ENCODE data around the gene BACE1. TPM values are rescaled to one million over a fixed set of nuclear protein-coding genes. Genes with fewer than 3 reads are reported as not detected.
"Not testable (repeated sequence)": the region's sequence is repeated elsewhere in the genome, so short reads cannot be mapped to it uniquely, and the experiment has no call there.

Gene BACE1
- total RNA-seq, 1 experiment from 2014 or later: 13.7 TPM

DNA sequence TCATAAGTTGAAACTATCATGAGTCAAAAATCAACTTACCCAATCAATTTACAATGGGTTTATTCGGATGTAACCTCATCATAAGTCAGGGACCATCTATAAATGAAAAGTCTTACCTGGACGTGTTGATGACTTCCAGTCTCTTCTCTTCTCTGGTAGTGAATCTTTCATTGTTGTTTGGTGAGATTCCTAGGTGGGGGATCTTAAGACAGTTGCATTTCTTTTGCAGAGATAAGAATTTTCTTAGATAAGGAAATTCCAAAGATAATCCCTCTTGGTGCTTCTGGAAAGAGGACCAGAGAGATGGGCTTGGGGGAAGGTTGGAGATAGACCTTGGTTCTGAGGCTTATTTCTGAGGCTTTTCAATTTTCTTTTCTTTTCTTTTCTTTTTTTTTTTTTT is 46.2 kb downstream of the BACE1 start:
- Histone ChIP-seq H3K27ac (ENCODE audit: low read depth, low read length, poor library complexity, severe bottlenecking) (no peak overlapping the region), H3K9me3 (ENCODE audit: low read depth, low read length, poor library complexity, severe bottlenecking) (peaks cover 8% of the 10 kb centered on the region), H3K36me3 (ENCODE audit: insufficient read depth, low read length, poor library complexity, severe bottlenecking) (peaks cover 4% of the 10 kb centered on the region), H3K27me3 (replicated peaks; ENCODE audit: insufficient read depth, low read depth, low read length, poor library complexity) (no peaks in the 10 kb centered on the region), H3K4me1 (ENCODE audit: insufficient read depth, low read length, poor library complexity, severe bottlenecking) (no peaks in the 10 kb centered on the region), H3K4me3 (ENCODE audit: low read depth, low read length, poor library complexity, severe bottlenecking) (no peak overlapping the region)
- no peak for TF ChIP-seq EZH2 (IDR thresholded peaks at IDR 0.05; ENCODE audit: borderline replicate concordance, low read depth, low read length, poor library complexity, severe bottlenecking)
- TF ChIP-seq, protein P1, sequence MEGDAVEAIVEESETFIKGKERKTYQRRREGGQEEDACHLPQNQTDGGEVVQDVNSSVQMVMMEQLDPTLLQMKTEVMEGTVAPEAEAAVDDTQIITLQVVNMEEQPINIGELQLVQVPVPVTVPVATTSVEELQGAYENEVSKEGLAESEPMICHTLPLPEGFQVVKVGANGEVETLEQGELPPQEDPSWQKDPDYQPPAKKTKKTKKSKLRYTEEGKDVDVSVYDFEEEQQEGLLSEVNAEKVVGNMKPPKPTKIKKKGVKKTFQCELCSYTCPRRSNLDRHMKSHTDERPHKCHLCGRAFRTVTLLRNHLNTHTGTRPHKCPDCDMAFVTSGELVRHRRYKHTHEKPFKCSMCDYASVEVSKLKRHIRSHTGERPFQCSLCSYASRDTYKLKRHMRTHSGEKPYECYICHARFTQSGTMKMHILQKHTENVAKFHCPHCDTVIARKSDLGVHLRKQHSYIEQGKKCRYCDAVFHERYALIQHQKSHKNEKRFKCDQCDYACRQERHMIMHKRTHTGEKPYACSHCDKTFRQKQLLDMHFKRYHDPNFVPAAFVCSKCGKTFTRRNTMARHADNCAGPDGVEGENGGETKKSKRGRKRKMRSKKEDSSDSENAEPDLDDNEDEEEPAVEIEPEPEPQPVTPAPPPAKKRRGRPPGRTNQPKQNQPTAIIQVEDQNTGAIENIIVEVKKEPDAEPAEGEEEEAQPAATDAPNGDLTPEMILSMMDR (conservative IDR thresholded peaks at IDR 0.05; ENCODE audit: low read depth, low read length): no peak
- no TSS peak for BruUV-seq (replicated peaks)
- intact Hi-C loops (cut with micrococcal nuclease; ENCODE audit: unreplicated experiment): no loop called here
- DNase-seq (ENCODE audit: low spot score): no peak
- ChIA-PET POLR2A (ENCODE audit: low non-redundant PET) (no interaction called here), CTCF (no interaction called here)

DNA sequence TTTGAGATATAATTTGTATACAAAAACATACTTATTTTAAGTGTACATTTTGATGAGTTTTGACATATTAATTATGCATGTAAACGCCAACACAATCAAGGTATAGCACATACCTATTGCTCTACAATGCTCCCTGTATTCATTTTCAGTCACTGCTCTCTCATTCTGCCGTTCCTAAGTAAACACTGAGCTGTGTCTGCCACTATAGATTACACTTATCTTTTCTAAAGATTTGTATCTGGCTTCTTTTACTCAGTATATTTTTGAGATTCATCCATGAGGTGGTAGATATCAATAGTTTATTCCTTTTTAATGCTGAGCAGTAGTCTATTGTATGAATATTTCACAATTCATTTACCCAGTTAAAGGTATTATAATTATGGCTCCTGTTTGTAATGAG is 50.3 kb downstream of the BACE1 start:
- Histone ChIP-seq H3K9me3 (ENCODE audit: low read depth, low read length, poor library complexity, severe bottlenecking) (no peaks in the 10 kb centered on the region), H3K27me3 (replicated peaks; ENCODE audit: insufficient read depth, low read depth, low read length, poor library complexity) (no peaks in the 10 kb centered on the region), H3K36me3 (ENCODE audit: insufficient read depth, low read length, poor library complexity, severe bottlenecking) (no peaks in the 10 kb centered on the region), H3K4me3 (ENCODE audit: low read depth, low read length, poor library complexity, severe bottlenecking) (no peak overlapping the region), H3K27ac (ENCODE audit: low read depth, low read length, poor library complexity, severe bottlenecking) (no peak overlapping the region), H3K4me1 (ENCODE audit: insufficient read depth, low read length, poor library complexity, severe bottlenecking) (no peaks in the 10 kb centered on the region)
- ChIA-PET CTCF (no interaction called here), POLR2A (ENCODE audit: low non-redundant PET) (no interaction called here)
- TF ChIP-seq, protein P1 (conservative IDR thresholded peaks at IDR 0.05; ENCODE audit: low read depth, low read length): no peak
- TF ChIP-seq EZH2 (IDR thresholded peaks at IDR 0.05; ENCODE audit: borderline replicate concordance, low read depth, low read length, poor library complexity, severe bottlenecking): no peak
- no TSS peak for BruUV-seq (replicated peaks)
- no peak for DNase-seq (ENCODE audit: low spot score)
- intact Hi-C loops (cut with micrococcal nuclease; ENCODE audit: unreplicated experiment): no loop called here

DNA sequence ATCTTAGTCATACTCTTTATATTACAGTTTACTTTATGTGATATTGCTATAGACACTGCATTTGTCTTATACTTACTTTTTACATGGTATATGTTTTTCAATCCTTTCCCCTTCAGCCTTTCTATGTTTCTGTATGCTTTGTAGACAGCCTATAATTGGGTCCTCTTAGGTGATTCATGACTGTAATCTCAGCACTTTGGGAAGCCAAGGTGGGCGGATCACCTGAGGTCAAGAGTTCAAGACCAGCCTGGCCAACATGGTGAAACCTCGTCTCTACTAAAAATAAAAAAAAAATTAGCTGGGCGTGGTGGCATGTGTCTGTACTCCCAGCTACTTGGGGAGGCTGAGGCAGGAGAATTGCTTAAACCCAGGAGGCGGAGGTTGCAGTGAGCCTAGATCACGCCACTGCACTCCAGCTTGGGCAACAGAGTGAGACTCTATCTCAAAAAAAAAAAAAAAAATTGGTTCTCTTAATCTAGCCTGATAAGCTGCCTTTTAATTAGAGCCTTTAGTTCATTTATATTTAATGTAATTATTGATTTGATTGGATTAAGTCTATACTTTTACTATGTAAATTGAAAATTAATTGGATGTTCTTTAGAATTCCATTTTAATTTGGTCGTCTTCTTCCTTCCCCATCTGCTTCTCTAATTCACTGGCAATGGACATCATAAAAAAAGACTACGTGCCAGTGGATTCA is 51.3 kb downstream of the BACE1 start:
- H3K27ac ChIP-seq (ENCODE audit: low read depth, low read length, poor library complexity, severe bottlenecking); H3K27me3 ChIP-seq (replicated peaks; ENCODE audit: insufficient read depth, low read depth, low read length, poor library complexity); H3K36me3 ChIP-seq (ENCODE audit: insufficient read depth, low read length, poor library complexity, severe bottlenecking); CTCF ChIA-PET; DNase-seq (ENCODE audit: low spot score); H3K9me3 ChIP-seq (ENCODE audit: low read depth, low read length, poor library complexity, severe bottlenecking); POLR2A ChIA-PET (ENCODE audit: low non-redundant PET); H3K4me1 ChIP-seq (ENCODE audit: insufficient read depth, low read length, poor library complexity, severe bottlenecking); BruUV-seq (replicated peaks); H3K4me3 ChIP-seq (ENCODE audit: low read depth, low read length, poor library complexity, severe bottlenecking); intact Hi-C loops (cut with micrococcal nuclease; ENCODE audit: unreplicated experiment): not testable (repeated sequence)

DNA sequence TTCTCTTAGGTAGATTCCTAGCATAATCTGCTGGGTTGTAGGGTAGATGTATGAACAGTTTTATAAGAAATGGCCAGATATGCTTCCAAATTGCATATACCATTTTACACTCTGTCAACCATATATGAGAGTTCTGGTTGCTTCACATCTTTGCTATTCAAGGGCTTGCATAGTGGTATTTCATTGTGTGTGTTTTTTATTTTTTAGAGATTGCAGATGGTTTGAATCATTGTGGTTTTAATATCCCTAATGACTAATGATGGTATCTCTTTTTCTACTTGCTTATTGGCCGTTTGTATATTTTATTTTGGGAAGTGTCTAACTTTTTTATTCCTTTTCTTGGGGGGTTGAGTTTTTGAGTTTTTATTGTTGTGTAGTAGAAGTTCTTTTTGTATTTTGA is 56.6 kb downstream of the BACE1 start:
- Histone ChIP-seq H3K36me3 (ENCODE audit: insufficient read depth, low read length, poor library complexity, severe bottlenecking) (peaks cover 3% of the 10 kb centered on the region), H3K4me3 (ENCODE audit: low read depth, low read length, poor library complexity, severe bottlenecking) (no peak overlapping the region), H3K4me1 (ENCODE audit: insufficient read depth, low read length, poor library complexity, severe bottlenecking) (no peaks in the 10 kb centered on the region), H3K27me3 (replicated peaks; ENCODE audit: insufficient read depth, low read depth, low read length, poor library complexity) (no peaks in the 10 kb centered on the region), H3K27ac (ENCODE audit: low read depth, low read length, poor library complexity, severe bottlenecking) (no peak overlapping the region), H3K9me3 (ENCODE audit: low read depth, low read length, poor library complexity, severe bottlenecking) (no peaks in the 10 kb centered on the region)
- intact Hi-C loops (cut with micrococcal nuclease; ENCODE audit: unreplicated experiment): no loop called here
- TF ChIP-seq, protein P1 (conservative IDR thresholded peaks at IDR 0.05; ENCODE audit: low read depth, low read length): no peak
- no peak for TF ChIP-seq EZH2 (IDR thresholded peaks at IDR 0.05; ENCODE audit: borderline replicate concordance, low read depth, low read length, poor library complexity, severe bottlenecking)
- ChIA-PET CTCF (no interaction called here), POLR2A (ENCODE audit: low non-redundant PET) (no interaction called here)
- DNase-seq (ENCODE audit: low spot score): no peak
- no TSS peak for BruUV-seq (replicated peaks)

All from A673 (cell line).